ENCODE results near the gene LRRN2. TPM values are rescaled to one million over a fixed set of nuclear protein-coding genes. Genes with fewer than 3 reads are reported as not detected.
A peak's percentile ranks its signal among the peaks of the same experiment; 100 is the strongest.

LRRN2 gene
- total and polyA plus RNA-seq, 2 experiments from 2014 or later: 0.74 to 2.6 TPM

DNA sequence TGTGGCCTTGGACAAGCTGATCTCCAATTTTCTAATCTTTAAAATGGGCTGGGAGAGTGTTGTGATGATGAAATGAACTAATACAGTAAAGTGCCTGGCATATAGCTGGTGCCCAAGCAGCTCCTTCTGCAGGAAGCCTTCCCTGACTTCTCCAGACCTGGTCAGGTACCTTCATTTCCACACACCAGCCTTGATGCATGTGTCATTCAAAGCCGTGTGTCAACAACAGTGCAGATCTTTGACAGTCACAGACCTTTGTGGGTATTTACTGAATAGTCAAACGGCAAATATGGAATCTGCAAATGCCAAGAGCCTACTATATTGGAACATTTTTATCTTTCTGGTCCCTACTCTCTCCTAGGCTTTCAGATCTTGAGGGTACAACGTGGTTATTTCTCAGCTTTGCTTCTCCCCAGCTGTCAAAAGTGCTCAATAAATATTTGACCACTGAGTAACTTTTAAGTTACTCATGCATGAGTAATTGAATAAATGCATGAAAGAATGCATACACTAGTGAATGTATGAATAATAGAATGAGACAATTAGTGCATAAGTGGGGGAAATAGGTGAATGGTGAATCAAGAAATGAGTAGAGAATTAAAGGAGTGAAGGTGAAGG lies 94.0 kb downstream of the LRRN2 start (continued):
- TF ChIP-seq, protein P1, sequence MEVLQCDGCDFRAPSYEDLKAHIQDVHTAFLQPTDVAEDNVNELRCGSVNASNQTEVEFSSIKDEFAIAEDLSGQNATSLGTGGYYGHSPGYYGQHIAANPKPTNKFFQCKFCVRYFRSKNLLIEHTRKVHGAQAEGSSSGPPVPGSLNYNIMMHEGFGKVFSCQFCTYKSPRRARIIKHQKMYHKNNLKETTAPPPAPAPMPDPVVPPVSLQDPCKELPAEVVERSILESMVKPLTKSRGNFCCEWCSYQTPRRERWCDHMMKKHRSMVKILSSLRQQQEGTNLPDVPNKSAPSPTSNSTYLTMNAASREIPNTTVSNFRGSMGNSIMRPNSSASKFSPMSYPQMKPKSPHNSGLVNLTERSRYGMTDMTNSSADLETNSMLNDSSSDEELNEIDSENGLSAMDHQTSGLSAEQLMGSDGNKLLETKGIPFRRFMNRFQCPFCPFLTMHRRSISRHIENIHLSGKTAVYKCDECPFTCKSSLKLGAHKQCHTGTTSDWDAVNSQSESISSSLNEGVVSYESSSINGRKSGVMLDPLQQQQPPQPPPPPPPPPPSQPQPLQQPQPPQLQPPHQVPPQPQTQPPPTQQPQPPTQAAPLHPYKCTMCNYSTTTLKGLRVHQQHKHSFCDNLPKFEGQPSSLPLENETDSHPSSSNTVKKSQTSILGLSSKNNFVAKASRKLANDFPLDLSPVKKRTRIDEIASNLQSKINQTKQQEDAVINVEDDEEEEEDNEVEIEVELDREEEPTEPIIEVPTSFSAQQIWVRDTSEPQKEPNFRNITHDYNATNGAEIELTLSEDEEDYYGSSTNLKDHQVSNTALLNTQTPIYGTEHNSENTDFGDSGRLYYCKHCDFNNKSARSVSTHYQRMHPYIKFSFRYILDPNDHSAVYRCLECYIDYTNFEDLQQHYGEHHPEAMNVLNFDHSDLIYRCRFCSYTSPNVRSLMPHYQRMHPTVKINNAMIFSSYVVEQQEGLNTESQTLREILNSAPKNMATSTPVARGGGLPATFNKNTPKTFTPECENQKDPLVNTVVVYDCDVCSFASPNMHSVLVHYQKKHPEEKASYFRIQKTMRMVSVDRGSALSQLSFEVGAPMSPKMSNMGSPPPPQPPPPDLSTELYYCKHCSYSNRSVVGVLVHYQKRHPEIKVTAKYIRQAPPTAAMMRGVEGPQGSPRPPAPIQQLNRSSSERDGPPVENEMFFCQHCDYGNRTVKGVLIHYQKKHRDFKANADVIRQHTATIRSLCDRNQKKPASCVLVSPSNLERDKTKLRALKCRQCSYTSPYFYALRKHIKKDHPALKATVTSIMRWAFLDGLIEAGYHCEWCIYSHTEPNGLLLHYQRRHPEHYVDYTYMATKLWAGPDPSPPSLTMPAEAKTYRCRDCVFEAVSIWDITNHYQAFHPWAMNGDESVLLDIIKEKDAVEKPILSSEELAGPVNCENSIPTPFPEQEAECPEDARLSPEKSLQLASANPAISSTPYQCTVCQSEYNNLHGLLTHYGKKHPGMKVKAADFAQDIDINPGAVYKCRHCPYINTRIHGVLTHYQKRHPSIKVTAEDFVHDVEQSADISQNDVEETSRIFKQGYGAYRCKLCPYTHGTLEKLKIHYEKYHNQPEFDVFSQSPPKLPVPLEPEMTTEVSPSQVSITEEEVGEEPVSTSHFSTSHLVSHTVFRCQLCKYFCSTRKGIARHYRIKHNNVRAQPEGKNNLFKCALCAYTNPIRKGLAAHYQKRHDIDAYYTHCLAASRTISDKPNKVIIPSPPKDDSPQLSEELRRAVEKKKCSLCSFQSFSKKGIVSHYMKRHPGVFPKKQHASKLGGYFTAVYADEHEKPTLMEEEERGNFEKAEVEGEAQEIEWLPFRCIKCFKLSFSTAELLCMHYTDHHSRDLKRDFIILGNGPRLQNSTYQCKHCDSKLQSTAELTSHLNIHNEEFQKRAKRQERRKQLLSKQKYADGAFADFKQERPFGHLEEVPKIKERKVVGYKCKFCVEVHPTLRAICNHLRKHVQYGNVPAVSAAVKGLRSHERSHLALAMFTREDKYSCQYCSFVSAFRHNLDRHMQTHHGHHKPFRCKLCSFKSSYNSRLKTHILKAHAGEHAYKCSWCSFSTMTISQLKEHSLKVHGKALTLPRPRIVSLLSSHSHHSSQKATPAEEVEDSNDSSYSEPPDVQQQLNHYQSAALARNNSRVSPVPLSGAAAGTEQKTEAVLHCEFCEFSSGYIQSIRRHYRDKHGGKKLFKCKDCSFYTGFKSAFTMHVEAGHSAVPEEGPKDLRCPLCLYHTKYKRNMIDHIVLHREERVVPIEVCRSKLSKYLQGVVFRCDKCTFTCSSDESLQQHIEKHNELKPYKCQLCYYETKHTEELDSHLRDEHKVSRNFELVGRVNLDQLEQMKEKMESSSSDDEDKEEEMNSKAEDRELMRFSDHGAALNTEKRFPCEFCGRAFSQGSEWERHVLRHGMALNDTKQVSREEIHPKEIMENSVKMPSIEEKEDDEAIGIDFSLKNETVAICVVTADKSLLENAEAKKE (CRISPR knock-in tag; IDR thresholded peaks at IDR 0.05): no peak

DNA sequence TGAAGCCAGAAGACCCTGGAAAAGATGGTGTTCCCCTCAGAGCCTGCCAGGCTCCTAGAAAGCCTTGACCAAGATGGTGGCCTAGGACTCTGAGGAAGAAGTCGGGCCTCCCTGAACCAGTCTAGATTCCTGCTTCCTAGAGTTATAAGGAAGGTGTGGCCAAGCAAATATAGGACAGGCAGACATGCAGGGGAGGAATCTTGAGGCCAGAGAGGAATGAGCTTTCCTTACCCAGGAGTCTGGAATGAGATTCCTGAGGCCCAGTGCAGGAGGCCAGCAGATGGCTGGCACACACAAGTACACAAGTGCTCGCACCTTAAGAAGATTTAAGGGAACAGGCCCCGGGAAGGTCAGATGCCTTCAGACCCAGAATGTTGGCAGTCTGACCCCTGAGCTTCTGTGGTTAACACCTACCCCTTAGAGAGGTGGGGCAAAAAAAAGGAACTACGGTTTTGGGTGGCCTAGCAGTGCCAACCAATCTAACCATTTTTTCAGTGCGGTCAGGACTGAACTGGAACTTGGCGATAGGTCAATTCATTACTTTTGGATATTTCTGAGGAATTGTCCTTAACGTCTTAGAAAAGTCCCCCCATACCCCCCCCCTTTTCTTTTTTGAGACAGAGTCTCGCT lies 96.0 kb downstream of the LRRN2 start:
- no peaks in the 10 kb centered on the region; the same call in 2 of the 3 replicates for H3K36me3 Mint-ChIP-seq (ENCODE audit: low read depth)
- H2AFZ ChIP-seq: peak overlapping the region; percentile 88; the same call in 1 of the 2 replicates
- H3K79me2 ChIP-seq (replicated peaks; ENCODE audit: insufficient read depth): no peaks in the 10 kb centered on the region
- H3K36me3 ChIP-seq (ENCODE audit: insufficient read depth): no peaks in the 10 kb centered on the region
- H3K27me3 ChIP-seq (ENCODE audit: insufficient read depth): no peaks in the 10 kb centered on the region
- no peak for DNase-seq (ENCODE audit: low spot score)
- 0 out of 2 replicates have a peak overlapping the region, but pooled peaks have one; percentile 32 for H3K4me2 ChIP-seq
- no peak overlapping the region for H3K27ac Mint-ChIP-seq
- no peaks in the 10 kb centered on the region; the same call in 2 of the 3 replicates for H3K9me3 Mint-ChIP-seq
- peaks cover 31% of the 10 kb centered on the region for H3K4me1 Mint-ChIP-seq
- peaks cover 4% of the 10 kb centered on the region; the same call in 1 of the 2 replicates for H3K9me2 ChIP-seq (ENCODE audit: insufficient read depth)
- no peaks in the 10 kb centered on the region for H4K20me1 ChIP-seq (replicated peaks; ENCODE audit: insufficient read depth)
- H3K27me3 Mint-ChIP-seq (ENCODE audit: insufficient read depth, low read depth, poor library complexity): peaks cover 7% of the 10 kb centered on the region
- no peak overlapping the region for H3K27ac ChIP-seq (ENCODE audit: low read depth)
- 0 out of 2 replicates have a peak, but pooled peaks cover 3% of the 10 kb centered on the region for H3F3A ChIP-seq (replicated peaks; ENCODE audit: low read depth)
- no peak overlapping the region for H3K4me3 Mint-ChIP-seq
- H3K4me3 ChIP-seq: no peak overlapping the region
- ATAC-seq: no peak
- peaks cover 20% of the 10 kb centered on the region for H3K4me1 ChIP-seq (ENCODE audit: insufficient read depth)
- TF ChIP-seq STAT1 (IDR thresholded peaks at IDR 0.05; ENCODE audit: unreplicated experiment) (no peak), EZH2 (IDR thresholded peaks at IDR 0.05; ENCODE audit: low read depth, unreplicated experiment) (no peak), EZH2phosphoT487 (IDR thresholded peaks at IDR 0.05; ENCODE audit: unreplicated experiment) (no peak), POLR2AphosphoS5 (IDR thresholded peaks at IDR 0.05; ENCODE audit: low read depth) (no peak)
- TF ChIP-seq, protein P2, sequence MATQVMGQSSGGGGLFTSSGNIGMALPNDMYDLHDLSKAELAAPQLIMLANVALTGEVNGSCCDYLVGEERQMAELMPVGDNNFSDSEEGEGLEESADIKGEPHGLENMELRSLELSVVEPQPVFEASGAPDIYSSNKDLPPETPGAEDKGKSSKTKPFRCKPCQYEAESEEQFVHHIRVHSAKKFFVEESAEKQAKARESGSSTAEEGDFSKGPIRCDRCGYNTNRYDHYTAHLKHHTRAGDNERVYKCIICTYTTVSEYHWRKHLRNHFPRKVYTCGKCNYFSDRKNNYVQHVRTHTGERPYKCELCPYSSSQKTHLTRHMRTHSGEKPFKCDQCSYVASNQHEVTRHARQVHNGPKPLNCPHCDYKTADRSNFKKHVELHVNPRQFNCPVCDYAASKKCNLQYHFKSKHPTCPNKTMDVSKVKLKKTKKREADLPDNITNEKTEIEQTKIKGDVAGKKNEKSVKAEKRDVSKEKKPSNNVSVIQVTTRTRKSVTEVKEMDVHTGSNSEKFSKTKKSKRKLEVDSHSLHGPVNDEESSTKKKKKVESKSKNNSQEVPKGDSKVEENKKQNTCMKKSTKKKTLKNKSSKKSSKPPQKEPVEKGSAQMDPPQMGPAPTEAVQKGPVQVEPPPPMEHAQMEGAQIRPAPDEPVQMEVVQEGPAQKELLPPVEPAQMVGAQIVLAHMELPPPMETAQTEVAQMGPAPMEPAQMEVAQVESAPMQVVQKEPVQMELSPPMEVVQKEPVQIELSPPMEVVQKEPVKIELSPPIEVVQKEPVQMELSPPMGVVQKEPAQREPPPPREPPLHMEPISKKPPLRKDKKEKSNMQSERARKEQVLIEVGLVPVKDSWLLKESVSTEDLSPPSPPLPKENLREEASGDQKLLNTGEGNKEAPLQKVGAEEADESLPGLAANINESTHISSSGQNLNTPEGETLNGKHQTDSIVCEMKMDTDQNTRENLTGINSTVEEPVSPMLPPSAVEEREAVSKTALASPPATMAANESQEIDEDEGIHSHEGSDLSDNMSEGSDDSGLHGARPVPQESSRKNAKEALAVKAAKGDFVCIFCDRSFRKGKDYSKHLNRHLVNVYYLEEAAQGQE (IDR thresholded peaks at IDR 0.05; ENCODE audit: unreplicated experiment): no peak

Measured in GM23338 (cell line).